ENCODE data around the gene XIRP1.

Gene XIRP1

GRCh38 chr3:39188271-39189149, 3.9 kb downstream of the XIRP1 start:
- TF ChIP-seq FOXP2 (optimal IDR thresholded peaks at IDR 0.05; ENCODE audit: borderline replicate concordance, extremely low read depth, extremely low read length, insufficient read depth) = no peak
- TF ChIP-seq POLR2AphosphoS5 (IDR thresholded peaks at IDR 0.05; ENCODE audit: low read depth, low read length) = no peak

DNA sequence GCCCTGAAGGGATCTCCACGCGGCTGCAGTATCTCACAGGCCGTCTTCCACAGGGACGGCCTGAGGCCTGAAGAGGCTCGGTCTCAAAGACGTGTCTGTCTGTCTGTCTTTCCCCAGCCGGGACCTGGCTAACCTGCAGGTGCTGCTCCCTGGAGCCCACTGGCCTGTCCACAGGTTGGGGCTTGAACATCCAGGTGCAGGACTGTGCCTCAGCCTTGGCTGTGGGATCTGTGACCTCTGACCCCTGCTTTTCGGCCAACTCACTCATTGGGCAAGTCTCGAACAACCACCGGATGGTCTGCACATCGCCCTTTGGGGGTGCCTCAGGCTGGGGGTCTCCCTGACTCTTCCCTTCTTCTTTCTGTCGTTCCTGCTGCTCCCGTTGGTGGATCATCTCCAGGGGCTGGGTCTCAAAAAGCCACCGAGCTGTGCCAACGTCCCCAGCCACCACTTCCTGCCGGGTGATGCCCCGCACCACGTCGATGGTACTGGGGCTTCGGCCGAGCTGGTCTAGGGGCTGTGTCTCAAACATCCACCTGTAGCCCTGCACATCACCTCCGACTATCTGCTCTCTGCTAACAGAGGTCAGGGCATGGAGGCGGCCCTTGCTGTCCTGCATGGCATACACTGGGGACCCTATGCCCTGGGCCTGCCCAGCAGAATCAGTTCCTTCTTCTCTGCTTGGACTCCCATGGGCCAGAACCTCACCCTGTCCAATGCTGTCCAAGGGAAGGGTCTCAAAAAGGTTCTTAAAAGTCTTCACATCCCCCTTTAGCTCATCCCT, 4.8 kb downstream of the XIRP1 start:
- TF ChIP-seq SIN3A (IDR thresholded peaks at IDR 0.05; ENCODE audit: borderline replicate concordance, insufficient read depth, low read length) = no peak
- TF ChIP-seq TAF1 (IDR thresholded peaks at IDR 0.05; ENCODE audit: borderline replicate concordance, insufficient read depth, low read length) = no peak
- no peak for TF ChIP-seq POLR2AphosphoS5 (IDR thresholded peaks at IDR 0.05; ENCODE audit: low read depth, low read length)
- TF ChIP-seq REST (IDR thresholded peaks at IDR 0.05; ENCODE audit: insufficient read depth in 1 of 2, low read depth in 2 of 2, low read length in 2 of 2) = no peak
- TF ChIP-seq FOXP2 (optimal IDR thresholded peaks at IDR 0.05; ENCODE audit: borderline replicate concordance, extremely low read depth, extremely low read length, insufficient read depth) = no peak

GRCh38 chr3:39186692-39187151, 5.7 kb downstream of the XIRP1 start:
- TF ChIP-seq TAF1 (IDR thresholded peaks at IDR 0.05; ENCODE audit: borderline replicate concordance, insufficient read depth, low read length) = no peak
- TF ChIP-seq SIN3A (IDR thresholded peaks at IDR 0.05; ENCODE audit: borderline replicate concordance, insufficient read depth, low read length) = no peak
- TF ChIP-seq FOXP2 (optimal IDR thresholded peaks at IDR 0.05; ENCODE audit: borderline replicate concordance, extremely low read depth, extremely low read length, insufficient read depth) = no peak
- no peak for TF ChIP-seq POLR2AphosphoS5 (IDR thresholded peaks at IDR 0.05; ENCODE audit: low read depth, low read length)
- TF ChIP-seq REST (IDR thresholded peaks at IDR 0.05; ENCODE audit: insufficient read depth in 1 of 2, low read depth in 2 of 2, low read length in 2 of 2) = no peak

GRCh38 chr3:39185959-39186691, 6.3 kb downstream of the XIRP1 start:
- no peak for TF ChIP-seq TAF1 (IDR thresholded peaks at IDR 0.05; ENCODE audit: borderline replicate concordance, insufficient read depth, low read length)
- no peak for TF ChIP-seq SIN3A (IDR thresholded peaks at IDR 0.05; ENCODE audit: borderline replicate concordance, insufficient read depth, low read length)
- TF ChIP-seq FOXP2 (optimal IDR thresholded peaks at IDR 0.05; ENCODE audit: borderline replicate concordance, extremely low read depth, extremely low read length, insufficient read depth) = no peak
- no peak for TF ChIP-seq REST (IDR thresholded peaks at IDR 0.05; ENCODE audit: insufficient read depth in 1 of 2, low read depth in 2 of 2, low read length in 2 of 2)
- TF ChIP-seq POLR2AphosphoS5 (IDR thresholded peaks at IDR 0.05; ENCODE audit: low read depth, low read length) = no peak

DNA sequence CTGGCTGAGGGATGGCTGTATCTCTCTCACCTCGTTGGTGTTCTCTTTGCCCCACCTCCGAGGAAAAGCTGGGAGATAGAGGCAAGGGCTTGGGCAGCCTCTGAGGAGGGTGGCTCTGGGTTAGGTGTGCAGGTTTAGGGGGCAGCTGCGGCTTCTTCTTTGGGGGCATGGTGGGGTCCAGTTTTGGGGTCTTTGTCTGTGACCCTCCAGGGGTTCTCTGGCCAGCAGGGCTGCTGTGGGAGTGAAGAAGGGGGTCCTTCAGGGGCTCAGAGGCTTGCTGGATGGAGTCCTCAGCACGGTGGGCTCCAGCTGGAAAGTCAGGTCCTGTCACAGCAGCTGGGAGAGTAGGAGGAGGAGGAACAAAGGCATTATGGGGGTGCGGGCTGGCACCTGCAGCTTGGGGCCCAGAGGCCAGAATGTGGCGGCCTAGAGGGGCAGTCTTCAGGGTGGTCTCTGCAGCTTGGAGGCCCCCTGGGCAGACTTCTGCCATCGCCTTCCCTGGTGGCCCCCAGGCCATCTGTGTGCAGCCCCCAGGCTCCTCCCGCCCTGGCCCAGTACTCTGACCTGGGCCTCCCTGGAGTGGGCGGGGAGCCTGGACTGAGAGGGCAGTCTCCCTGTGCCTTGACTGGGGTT, 7.0 kb downstream of the XIRP1 start:
- no peak for TF ChIP-seq POLR2AphosphoS5 (IDR thresholded peaks at IDR 0.05; ENCODE audit: low read depth, low read length)
- TF ChIP-seq REST (IDR thresholded peaks at IDR 0.05; ENCODE audit: insufficient read depth in 1 of 2, low read depth in 2 of 2, low read length in 2 of 2) = no peak
- TF ChIP-seq FOXP2 (optimal IDR thresholded peaks at IDR 0.05; ENCODE audit: borderline replicate concordance, extremely low read depth, extremely low read length, insufficient read depth) = no peak
- TF ChIP-seq TAF1 (IDR thresholded peaks at IDR 0.05; ENCODE audit: borderline replicate concordance, insufficient read depth, low read length) = no peak
- TF ChIP-seq SIN3A (IDR thresholded peaks at IDR 0.05; ENCODE audit: borderline replicate concordance, insufficient read depth, low read length) = no peak

Data from PFSK-1 (cell line).